NCI-H2171 (cell line): ENCODE measurements around the gene SUN1.
"Not testable (repeated sequence)": the region's sequence is repeated elsewhere in the genome, so short reads cannot be mapped to it uniquely, and the experiment has no call there.

Experiments used
- DNase-seq: peaks from one replicate; lab custom pipeline; 2025; lab: John Stamatoyannopoulos, UW

SUN1 gene

GRCh38 chr7:920351-921070 lies 88.2 kb downstream of the SUN1 start:
- DNase-seq = no peak

GRCh38 chr7:921071-921461 lies 88.8 kb downstream of the SUN1 start:
- DNase-seq = no peak

GRCh38 chr7:921581-922333 lies 89.5 kb downstream of the SUN1 start:
- DNase-seq = no peak

GRCh38 chr7:922334-923107 lies 90.2 kb downstream of the SUN1 start:
- no peak for DNase-seq

DNA sequence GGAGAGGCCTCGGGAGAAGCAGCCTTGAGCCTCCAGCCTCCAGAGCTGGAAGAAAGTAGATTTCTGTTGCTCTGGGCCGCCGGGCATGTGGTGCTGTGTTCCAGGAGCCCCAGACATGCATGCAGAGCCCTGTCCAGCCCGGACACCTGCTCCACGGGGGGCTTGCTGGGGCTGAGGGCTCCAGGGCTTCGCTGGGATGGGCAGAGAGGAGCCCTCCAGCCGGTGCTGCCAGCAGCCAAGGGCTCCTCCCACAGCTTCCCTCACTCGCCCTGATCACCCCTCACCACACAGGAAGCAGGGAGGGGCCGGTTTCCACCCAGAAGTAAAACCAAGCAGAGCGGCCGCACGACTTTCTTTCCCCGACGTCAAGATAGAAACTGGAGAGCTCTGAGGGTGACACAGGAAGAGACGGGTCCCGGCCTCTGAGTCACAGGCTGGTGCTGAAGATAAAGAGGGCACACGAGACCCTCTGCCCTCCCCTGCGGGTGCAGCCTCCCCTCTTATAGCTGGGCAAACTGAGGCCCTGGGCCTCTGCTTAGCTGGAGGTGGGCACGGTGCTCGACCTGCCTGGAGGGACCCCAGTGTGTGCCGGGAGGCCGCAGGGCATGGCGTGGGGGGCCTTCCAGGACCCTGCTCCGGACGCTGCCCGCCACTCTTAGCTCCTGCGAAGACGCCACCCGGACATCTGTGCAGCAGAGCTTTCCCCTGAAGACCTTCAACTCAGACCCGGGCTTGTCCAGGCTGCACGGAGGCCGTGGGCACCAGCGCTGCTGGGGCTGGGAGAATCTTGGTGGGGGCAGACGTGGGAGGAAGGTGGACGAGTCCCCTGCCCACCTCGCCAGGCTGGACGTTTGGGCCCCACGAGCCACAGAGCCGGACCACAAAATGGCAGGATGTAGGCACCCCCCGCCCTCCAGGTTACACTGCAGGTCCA lies 91.1 kb downstream of the SUN1 start:
- no peak for DNase-seq

- not testable (repeated sequence) for DNase-seq
These were observed 91.8 kb downstream of the SUN1 start for GRCh38 chr7:924042-924441.
